ENCODE data around the gene SIRT2.

DNA sequence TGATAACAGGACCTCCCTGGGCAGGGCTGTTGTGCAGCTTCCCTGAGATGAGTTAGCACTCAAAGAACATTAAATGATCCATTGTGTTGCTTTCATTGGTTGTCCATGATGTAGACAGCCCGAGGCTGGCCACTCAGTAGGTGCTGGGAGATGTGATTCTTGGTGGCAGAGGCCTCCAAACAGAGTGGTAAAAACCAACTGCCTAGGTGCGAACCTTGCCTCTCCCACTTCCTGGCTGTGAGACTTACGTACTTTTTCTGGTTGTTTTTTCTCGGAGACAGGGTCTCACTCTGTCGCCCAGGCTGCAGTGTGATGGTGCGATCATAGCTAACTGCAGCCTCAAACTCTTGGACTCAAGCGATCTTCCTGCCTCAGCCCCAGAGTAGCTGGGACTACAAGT, 25.0 kb upstream of the SIRT2 start:
- TF ChIP-seq KLF1 (tag by site-specific recombination; IDR thresholded peaks at IDR 0.05) (no peak), YY1 (tag by site-specific recombination; IDR thresholded peaks at IDR 0.05) (no peak), ZNF658 (tag by site-specific recombination; IDR thresholded peaks at IDR 0.05) (no peak), KLF16 (tag by site-specific recombination; IDR thresholded peaks at IDR 0.05) (no peak), KLF10 (tag by site-specific recombination; IDR thresholded peaks at IDR 0.05) (no peak), MEIS1 (CRISPR knock-in tag; IDR thresholded peaks at IDR 0.05; ENCODE audit: borderline replicate concordance) (no peak), ZEB2 (tag by site-specific recombination; IDR thresholded peaks at IDR 0.05) (no peak)
- TF ChIP-seq, protein P1, sequence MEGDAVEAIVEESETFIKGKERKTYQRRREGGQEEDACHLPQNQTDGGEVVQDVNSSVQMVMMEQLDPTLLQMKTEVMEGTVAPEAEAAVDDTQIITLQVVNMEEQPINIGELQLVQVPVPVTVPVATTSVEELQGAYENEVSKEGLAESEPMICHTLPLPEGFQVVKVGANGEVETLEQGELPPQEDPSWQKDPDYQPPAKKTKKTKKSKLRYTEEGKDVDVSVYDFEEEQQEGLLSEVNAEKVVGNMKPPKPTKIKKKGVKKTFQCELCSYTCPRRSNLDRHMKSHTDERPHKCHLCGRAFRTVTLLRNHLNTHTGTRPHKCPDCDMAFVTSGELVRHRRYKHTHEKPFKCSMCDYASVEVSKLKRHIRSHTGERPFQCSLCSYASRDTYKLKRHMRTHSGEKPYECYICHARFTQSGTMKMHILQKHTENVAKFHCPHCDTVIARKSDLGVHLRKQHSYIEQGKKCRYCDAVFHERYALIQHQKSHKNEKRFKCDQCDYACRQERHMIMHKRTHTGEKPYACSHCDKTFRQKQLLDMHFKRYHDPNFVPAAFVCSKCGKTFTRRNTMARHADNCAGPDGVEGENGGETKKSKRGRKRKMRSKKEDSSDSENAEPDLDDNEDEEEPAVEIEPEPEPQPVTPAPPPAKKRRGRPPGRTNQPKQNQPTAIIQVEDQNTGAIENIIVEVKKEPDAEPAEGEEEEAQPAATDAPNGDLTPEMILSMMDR (tag by site-specific recombination; IDR thresholded peaks at IDR 0.05), result no peak
- TF ChIP-seq, protein P2, sequence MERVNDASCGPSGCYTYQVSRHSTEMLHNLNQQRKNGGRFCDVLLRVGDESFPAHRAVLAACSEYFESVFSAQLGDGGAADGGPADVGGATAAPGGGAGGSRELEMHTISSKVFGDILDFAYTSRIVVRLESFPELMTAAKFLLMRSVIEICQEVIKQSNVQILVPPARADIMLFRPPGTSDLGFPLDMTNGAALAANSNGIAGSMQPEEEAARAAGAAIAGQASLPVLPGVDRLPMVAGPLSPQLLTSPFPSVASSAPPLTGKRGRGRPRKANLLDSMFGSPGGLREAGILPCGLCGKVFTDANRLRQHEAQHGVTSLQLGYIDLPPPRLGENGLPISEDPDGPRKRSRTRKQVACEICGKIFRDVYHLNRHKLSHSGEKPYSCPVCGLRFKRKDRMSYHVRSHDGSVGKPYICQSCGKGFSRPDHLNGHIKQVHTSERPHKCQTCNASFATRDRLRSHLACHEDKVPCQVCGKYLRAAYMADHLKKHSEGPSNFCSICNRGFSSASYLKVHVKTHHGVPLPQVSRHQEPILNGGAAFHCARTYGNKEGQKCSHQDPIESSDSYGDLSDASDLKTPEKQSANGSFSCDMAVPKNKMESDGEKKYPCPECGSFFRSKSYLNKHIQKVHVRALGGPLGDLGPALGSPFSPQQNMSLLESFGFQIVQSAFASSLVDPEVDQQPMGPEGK (tag by site-specific recombination; IDR thresholded peaks at IDR 0.05), result no peak
- TF ChIP-seq, protein P3, sequence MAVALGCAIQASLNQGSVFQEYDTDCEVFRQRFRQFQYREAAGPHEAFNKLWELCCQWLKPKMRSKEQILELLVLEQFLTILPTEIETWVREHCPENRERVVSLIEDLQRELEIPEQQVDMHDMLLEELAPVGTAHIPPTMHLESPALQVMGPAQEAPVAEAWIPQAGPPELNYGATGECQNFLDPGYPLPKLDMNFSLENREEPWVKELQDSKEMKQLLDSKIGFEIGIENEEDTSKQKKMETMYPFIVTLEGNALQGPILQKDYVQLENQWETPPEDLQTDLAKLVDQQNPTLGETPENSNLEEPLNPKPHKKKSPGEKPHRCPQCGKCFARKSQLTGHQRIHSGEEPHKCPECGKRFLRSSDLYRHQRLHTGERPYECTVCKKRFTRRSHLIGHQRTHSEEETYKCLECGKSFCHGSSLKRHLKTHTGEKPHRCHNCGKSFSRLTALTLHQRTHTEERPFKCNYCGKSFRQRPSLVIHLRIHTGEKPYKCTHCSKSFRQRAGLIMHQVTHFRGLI (tag by site-specific recombination; IDR thresholded peaks at IDR 0.05), result no peak
- TF ChIP-seq, protein P4, sequence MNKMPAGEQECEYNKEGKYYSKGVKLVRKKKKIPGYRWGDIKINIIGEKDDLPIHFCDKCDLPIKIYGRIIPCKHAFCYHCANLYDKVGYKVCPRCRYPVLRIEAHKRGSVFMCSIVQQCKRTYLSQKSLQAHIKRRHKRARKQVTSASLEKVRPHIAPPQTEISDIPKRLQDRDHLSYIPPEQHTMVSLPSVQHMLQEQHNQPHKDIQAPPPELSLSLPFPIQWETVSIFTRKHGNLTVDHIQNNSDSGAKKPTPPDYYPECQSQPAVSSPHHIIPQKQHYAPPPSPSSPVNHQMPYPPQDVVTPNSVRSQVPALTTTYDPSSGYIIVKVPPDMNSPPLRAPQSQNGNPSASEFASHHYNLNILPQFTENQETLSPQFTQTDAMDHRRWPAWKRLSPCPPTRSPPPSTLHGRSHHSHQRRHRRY (tag by site-specific recombination; IDR thresholded peaks at IDR 0.05), result no peak
- TF ChIP-seq, protein P5, sequence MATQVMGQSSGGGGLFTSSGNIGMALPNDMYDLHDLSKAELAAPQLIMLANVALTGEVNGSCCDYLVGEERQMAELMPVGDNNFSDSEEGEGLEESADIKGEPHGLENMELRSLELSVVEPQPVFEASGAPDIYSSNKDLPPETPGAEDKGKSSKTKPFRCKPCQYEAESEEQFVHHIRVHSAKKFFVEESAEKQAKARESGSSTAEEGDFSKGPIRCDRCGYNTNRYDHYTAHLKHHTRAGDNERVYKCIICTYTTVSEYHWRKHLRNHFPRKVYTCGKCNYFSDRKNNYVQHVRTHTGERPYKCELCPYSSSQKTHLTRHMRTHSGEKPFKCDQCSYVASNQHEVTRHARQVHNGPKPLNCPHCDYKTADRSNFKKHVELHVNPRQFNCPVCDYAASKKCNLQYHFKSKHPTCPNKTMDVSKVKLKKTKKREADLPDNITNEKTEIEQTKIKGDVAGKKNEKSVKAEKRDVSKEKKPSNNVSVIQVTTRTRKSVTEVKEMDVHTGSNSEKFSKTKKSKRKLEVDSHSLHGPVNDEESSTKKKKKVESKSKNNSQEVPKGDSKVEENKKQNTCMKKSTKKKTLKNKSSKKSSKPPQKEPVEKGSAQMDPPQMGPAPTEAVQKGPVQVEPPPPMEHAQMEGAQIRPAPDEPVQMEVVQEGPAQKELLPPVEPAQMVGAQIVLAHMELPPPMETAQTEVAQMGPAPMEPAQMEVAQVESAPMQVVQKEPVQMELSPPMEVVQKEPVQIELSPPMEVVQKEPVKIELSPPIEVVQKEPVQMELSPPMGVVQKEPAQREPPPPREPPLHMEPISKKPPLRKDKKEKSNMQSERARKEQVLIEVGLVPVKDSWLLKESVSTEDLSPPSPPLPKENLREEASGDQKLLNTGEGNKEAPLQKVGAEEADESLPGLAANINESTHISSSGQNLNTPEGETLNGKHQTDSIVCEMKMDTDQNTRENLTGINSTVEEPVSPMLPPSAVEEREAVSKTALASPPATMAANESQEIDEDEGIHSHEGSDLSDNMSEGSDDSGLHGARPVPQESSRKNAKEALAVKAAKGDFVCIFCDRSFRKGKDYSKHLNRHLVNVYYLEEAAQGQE (tag by site-specific recombination; IDR thresholded peaks at IDR 0.05), result no peak
